Osteoblast (primary cell): ENCODE data around the gene LNX2. TPM values are rescaled to one million over a fixed set of nuclear protein-coding genes. Genes with fewer than 3 reads are reported as not detected.

Source experiments
- DNase-seq: peaks from one replicate; pipeline ENCODE4 v3.0.0; 2011; ENCODE audit warnings: low spot score, mixed read lengths; ENCODE audit not compliant: insufficient read length; ENCODE audit errors: missing footprints
- H2AFZ ChIP-seq: 2 replicates; pipeline ENCODE4 v1.6.0; 2011; ENCODE audit warnings: mild to moderate bottlenecking, low read length
- H3K27ac ChIP-seq: 2 replicates; pipeline ENCODE4 v1.5.1; 2011; ENCODE audit warnings: mild to moderate bottlenecking, low read depth, low read length, moderate library complexity
- H3K27me3 ChIP-seq: 2 replicates; pipeline ENCODE4 v1.6.0; 2012; ENCODE audit warnings: mild to moderate bottlenecking, control low read depth, inconsistent platforms, low read length, moderate library complexity; ENCODE audit not compliant: insufficient read depth
- H3K36me3 ChIP-seq: 2 replicates; pipeline ENCODE4 v1.5.1; 2011; ENCODE audit warnings: mild to moderate bottlenecking, low read length, control low read depth, moderate library complexity; ENCODE audit not compliant: insufficient read depth
- H3K4me1 ChIP-seq: 2 replicates; pipeline ENCODE4 v1.5.1; 2011; ENCODE audit warnings: mild to moderate bottlenecking, low read length, control low read depth, moderate library complexity; ENCODE audit not compliant: insufficient read depth
- H3K4me2 ChIP-seq: 2 replicates; pipeline ENCODE4 v1.6.0; 2011; ENCODE audit warnings: mild to moderate bottlenecking, low read length; ENCODE audit not compliant: insufficient read depth
- H3K4me3 ChIP-seq: fragments of 200-600 bp; sonication (generic); 3 replicates; pipeline ENCODE4 v1.5.1; 2012; ENCODE audit warnings: mild to moderate bottlenecking, low read length, inconsistent platforms; ENCODE audit not compliant: insufficient read depth
- H3K79me2 ChIP-seq: 2 replicates; pipeline ENCODE4 v1.6.0; 2012; ENCODE audit warnings: mild to moderate bottlenecking, low read length, control low read depth, inconsistent platforms; ENCODE audit not compliant: insufficient read depth
- H3K9me3 ChIP-seq: 2 replicates; pipeline ENCODE4 v1.5.1; 2011; ENCODE audit warnings: low read depth, low read length, control low read depth
- H4K20me1 ChIP-seq: 2 replicates; pipeline ENCODE4 v1.6.0; 2012; ENCODE audit warnings: mild to moderate bottlenecking, low read length, control low read depth; ENCODE audit not compliant: insufficient read depth
- total RNA-seq: library from RNA; depleted of rRNA; stranded (reverse); fragments of >200 nt; gene quantifications from 2 replicates; pipeline ENCODE4 v1.2.3, GENCODE V29; 2012
- TF ChIP-seq, protein P1 (sequence below): IDR thresholded peaks from 2 replicates; pipeline ENCODE4 v1.5.1; 2011; ENCODE audit warnings: mild to moderate bottlenecking, low read depth, low read length, moderate library complexity; ENCODE audit errors: extremely low read depth

The LNX2 gene
- total RNA-seq, 1 donor: 15.2 TPM

DNA sequence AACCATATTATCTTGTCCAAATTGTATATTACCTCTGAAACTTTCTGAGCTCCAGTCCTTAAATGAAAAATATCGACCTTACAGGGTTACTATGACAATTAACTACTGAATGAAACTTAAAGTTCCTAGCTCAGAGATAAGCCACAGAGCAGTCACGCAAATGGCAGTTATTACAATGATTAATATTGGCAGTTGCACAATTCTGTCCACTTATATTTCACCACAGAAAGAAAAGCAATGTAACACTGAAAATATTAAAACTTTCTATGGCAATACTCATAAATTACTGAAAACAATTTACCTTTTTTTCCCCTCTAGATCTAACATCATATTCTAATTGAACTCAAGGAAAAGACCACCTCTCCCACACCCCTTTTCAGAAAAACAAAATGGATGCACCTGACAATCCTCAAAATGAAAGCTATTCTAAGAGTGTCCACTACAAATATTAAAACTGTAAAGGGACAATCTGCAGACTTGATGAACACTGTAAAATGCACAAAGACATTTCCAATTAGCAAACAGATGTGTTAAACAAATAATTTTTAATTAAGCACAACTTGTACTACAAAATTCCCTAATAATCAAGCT is 14.6 kb downstream of the LNX2 start:
- Histone ChIP-seq H3K27me3 (no peaks in the 10 kb centered on the region), H3K9me3 (no peaks in the 10 kb centered on the region), H2AFZ (no peak overlapping the region), H4K20me1 (no peaks in the 10 kb centered on the region), H3K27ac (peak overlapping the region; percentile 3), H3K4me3 (no peak overlapping the region), H3K4me2 (peak overlapping the region; percentile 39), H3K4me1 (peaks cover 21% of the 10 kb centered on the region), H3K79me2 (peaks cover 48% of the 10 kb centered on the region), H3K36me3 (no peaks in the 10 kb centered on the region)
- TF ChIP-seq, protein P1, sequence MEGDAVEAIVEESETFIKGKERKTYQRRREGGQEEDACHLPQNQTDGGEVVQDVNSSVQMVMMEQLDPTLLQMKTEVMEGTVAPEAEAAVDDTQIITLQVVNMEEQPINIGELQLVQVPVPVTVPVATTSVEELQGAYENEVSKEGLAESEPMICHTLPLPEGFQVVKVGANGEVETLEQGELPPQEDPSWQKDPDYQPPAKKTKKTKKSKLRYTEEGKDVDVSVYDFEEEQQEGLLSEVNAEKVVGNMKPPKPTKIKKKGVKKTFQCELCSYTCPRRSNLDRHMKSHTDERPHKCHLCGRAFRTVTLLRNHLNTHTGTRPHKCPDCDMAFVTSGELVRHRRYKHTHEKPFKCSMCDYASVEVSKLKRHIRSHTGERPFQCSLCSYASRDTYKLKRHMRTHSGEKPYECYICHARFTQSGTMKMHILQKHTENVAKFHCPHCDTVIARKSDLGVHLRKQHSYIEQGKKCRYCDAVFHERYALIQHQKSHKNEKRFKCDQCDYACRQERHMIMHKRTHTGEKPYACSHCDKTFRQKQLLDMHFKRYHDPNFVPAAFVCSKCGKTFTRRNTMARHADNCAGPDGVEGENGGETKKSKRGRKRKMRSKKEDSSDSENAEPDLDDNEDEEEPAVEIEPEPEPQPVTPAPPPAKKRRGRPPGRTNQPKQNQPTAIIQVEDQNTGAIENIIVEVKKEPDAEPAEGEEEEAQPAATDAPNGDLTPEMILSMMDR: no peak
- DNase-seq: peak; percentile 41

DNA sequence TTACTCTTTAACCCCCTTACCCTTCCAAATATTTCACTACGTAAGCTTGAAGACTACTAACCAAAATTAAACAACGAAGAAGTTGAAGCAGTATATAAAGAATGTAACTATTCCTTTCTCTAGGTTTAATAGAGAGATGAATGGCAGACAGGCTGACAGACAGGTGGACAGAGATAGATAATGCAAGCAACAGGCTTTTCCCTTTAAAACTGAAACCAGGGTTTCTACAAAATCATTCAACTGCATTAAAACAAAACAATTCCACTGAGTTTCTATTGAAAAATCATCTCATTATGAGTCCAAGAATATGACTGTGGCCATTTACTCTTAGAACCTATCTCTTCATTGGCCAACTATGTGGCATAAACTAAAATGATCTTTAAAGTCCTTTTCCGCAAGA is 15.2 kb downstream of the LNX2 start:
- Histone ChIP-seq H3K9me3 (no peaks in the 10 kb centered on the region), H4K20me1 (no peaks in the 10 kb centered on the region), H3K27me3 (no peaks in the 10 kb centered on the region), H3K36me3 (no peaks in the 10 kb centered on the region), H3K4me2 (peak overlapping the region; percentile 39), H3K79me2 (peaks cover 46% of the 10 kb centered on the region), H3K4me1 (peaks cover 27% of the 10 kb centered on the region), H3K4me3 (no peak overlapping the region), H2AFZ (no peak overlapping the region), H3K27ac (peak overlapping the region; percentile 3)
- peak; percentile 49 for DNase-seq
- TF ChIP-seq, protein P1: no peak

DNA sequence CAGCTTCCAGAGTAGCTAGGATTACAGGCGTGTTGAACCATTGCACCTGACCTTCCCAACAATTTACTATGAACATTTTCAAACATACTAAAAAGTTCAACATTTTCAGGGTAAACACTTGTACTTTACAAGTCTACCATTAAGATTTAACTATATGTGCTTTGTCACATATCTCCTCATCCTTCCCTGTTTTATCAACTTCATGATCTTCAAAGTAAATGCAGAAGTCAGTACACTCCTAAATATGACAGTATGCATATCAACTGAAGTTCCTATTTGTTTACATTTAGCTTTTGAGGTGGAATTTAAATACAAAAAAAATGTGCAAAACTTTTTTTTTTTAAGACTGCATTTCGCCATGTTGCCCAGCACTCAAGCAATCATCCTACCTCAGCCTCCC is 18.5 kb downstream of the LNX2 start:
- H3K9me3 ChIP-seq: no peaks in the 10 kb centered on the region
- no peaks in the 10 kb centered on the region for H3K27me3 ChIP-seq
- H3K4me2 ChIP-seq: no peak overlapping the region
- no peak overlapping the region for H2AFZ ChIP-seq
- no peak overlapping the region for H3K4me3 ChIP-seq
- peaks cover 53% of the 10 kb centered on the region for H3K79me2 ChIP-seq
- TF ChIP-seq, protein P1: no peak
- no peak for DNase-seq
- H3K36me3 ChIP-seq: no peaks in the 10 kb centered on the region
- no peak overlapping the region for H3K27ac ChIP-seq
- H4K20me1 ChIP-seq: no peaks in the 10 kb centered on the region
- H3K4me1 ChIP-seq: peaks cover 30% of the 10 kb centered on the region

DNA sequence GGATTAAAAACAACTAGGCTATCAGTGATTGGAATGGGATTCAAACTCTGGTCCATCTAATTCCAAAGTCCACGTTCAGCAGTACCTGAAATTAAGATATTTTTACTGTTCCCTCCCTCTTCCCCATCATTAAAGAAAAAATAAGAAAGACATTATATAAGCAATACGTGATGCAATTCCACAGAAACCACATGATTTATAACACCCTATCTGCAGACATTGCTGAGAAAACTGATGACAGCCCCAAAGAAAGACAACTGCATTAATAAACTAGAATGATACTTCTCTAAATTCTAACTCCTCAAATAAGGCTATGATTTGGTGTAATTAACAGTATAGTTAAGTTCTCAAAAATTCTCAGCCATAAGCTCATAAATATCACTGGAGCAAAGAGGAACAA is 19.1 kb downstream of the LNX2 start:
- Histone ChIP-seq H3K9me3 (no peaks in the 10 kb centered on the region), H2AFZ (no peak overlapping the region), H3K4me3 (no peak overlapping the region), H4K20me1 (no peaks in the 10 kb centered on the region), H3K27me3 (no peaks in the 10 kb centered on the region), H3K36me3 (no peaks in the 10 kb centered on the region), H3K4me1 (peaks cover 27% of the 10 kb centered on the region), H3K79me2 (peaks cover 52% of the 10 kb centered on the region), H3K27ac (no peak overlapping the region), H3K4me2 (no peak overlapping the region)
- no peak for DNase-seq
- TF ChIP-seq, protein P1: no peak
